Breast epithelium (tissue), 4 donors: Measurements from ENCODE around the gene SCN1A. TPM values are rescaled to one million over a fixed set of nuclear protein-coding genes. Genes with fewer than 3 reads are reported as not detected.

Experiments
- DNase-seq, 2 donors: peaks; one replicate each; pipeline ENCODE4 v3.0.0-alpha.2; 2019; ENCODE audit warnings: low spot score in 2 of 2
- H3K27ac ChIP-seq, 2 donors: fragments of 200-600 bp; sonication (generic) in 1 of 2; one replicate each; pipeline ENCODE4 v1.5.1; 2016 to 2019; ENCODE audit warnings: mild to moderate bottlenecking in 1 of 2
- H3K27me3 ChIP-seq, 2 donors: fragments of 200-600 bp; sonication (generic) in 1 of 2; one replicate each; pipeline versions ENCODE4 v1.5.1 to v1.6.0; 2017 to 2019; ENCODE audit warnings: control low read depth in 1 of 2, mild to moderate bottlenecking in 1 of 2
- H3K36me3 ChIP-seq: fragments of 200-600 bp; one replicate; pipeline ENCODE4 v1.5.1; 2019
- H3K4me1 ChIP-seq, 2 donors: fragments of 200-600 bp; sonication (generic); one replicate each; pipeline ENCODE4 v1.5.1; 2016 to 2019; ENCODE audit warnings: control low read depth in 1 of 2
- H3K4me3 ChIP-seq, 3 donors: fragments of 200-600 bp; sonication (generic); 1 replicate in 2 of 3; 2 replicates in 1 of 3; pipeline ENCODE4 v1.5.1; 2016 to 2019; ENCODE audit warnings: mild to moderate bottlenecking in 3 of 3, moderate library complexity in 2 of 3
- H3K9me3 ChIP-seq, 2 donors: fragments of 200-600 bp; sonication (generic) in 1 of 2; one replicate each; pipeline ENCODE4 v1.5.1; 2016 to 2019; ENCODE audit warnings: control low read depth in 1 of 2
- POLR2A ChIP-seq: fragments of 450-650 bp; IDR thresholded peaks from one replicate; pipeline ENCODE4 v1.6.1; 2016; ENCODE audit warnings: antibody characterized with exemption, mild to moderate bottlenecking, moderate library complexity
- POLR2AphosphoS5 ChIP-seq, 3 donors: sonication (generic); formaldehyde crosslinking; IDR thresholded peaks; one replicate each; pipeline ENCODE4 v1.6.1; 2017; ENCODE audit warnings: antibody characterized with exemption in 3 of 3
- intact Hi-C: fragments of 100-400 bp; cut with DNase I; formaldehyde crosslinking; loops from one replicate; pipeline ENCODE4 v1.15.1; 2023; ENCODE audit warnings: low total_unique reads
- total RNA-seq, 3 donors: library from RNA; depleted of rRNA; stranded (reverse); fragments of >200 nt; gene quantifications; one replicate each; pipeline ENCODE4 v1.1.0, GENCODE V29; 2016
- TF ChIP-seq, protein P1 (sequence below), 3 donors: fragments of 450-650 bp; IDR thresholded peaks; one replicate each; pipeline ENCODE4 v1.5.1; 2016 to 2017; ENCODE audit warnings: antibody characterized with exemption in 3 of 3, mild to moderate bottlenecking in 3 of 3, moderate library complexity in 3 of 3

Gene SCN1A
- total RNA-seq, 3 donors from 2014 or later, result not detected

DNA sequence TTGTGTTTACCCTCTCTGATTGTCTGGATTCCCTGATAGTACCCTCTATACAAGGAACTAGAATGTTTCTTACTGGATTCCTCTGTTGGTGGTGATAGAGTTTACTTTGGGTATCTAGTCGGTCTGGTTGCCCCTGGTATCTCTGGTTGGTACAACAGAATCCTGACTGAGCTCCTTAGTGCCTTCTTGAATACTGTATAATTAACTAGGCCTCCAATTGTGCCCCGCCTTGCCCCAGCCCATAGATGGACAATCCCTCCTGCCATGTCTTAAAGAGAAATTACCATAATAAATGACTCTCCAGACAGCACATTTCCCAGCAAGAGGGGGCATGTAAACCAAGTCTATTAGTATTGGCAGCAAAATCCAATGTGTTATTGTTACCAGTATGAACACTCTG is 2.3 kb downstream of the SCN1A start:
- intact Hi-C loops, result no loop called here
- no peaks in the 10 kb centered on the region for H3K27me3 ChIP-seq
- H3K4me3 ChIP-seq, result no peak overlapping the region
- H3K36me3 ChIP-seq, result no peaks in the 10 kb centered on the region
- no peak for TF ChIP-seq POLR2AphosphoS5 (IDR thresholded peaks at IDR 0.05)
- TF ChIP-seq, protein P1, sequence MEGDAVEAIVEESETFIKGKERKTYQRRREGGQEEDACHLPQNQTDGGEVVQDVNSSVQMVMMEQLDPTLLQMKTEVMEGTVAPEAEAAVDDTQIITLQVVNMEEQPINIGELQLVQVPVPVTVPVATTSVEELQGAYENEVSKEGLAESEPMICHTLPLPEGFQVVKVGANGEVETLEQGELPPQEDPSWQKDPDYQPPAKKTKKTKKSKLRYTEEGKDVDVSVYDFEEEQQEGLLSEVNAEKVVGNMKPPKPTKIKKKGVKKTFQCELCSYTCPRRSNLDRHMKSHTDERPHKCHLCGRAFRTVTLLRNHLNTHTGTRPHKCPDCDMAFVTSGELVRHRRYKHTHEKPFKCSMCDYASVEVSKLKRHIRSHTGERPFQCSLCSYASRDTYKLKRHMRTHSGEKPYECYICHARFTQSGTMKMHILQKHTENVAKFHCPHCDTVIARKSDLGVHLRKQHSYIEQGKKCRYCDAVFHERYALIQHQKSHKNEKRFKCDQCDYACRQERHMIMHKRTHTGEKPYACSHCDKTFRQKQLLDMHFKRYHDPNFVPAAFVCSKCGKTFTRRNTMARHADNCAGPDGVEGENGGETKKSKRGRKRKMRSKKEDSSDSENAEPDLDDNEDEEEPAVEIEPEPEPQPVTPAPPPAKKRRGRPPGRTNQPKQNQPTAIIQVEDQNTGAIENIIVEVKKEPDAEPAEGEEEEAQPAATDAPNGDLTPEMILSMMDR (IDR thresholded peaks at IDR 0.05), result no peak
- no peak for TF ChIP-seq POLR2A
- no peaks in the 10 kb centered on the region for H3K9me3 ChIP-seq
- H3K27ac ChIP-seq, result no peak overlapping the region
- H3K4me1 ChIP-seq, result no peaks in the 10 kb centered on the region
- no peak for DNase-seq

DNA sequence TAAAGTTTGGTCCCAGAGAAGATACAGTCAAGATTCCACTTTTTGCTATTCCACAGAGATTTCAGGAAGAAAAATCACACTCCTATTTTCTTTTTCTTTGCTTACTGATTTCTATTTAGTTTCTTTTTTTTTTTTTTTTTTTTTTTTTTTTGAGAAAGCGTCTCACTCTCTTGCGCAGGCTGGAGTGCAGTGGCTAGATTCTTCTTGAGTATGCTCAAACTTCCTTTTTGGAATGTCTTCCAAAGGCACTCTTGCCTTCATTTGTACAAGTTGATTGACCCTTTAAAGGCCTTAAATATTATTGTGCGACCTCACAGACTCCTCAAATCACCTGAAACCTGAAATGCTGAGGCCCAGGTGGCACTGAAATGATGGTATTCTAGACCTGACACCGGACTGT is 9.6 kb downstream of the SCN1A start:
- Histone ChIP-seq H3K4me1 (no peaks in the 10 kb centered on the region), H3K36me3 (peaks cover 6% of the 10 kb centered on the region), H3K4me3 (no peak overlapping the region), H3K27me3 (no peaks in the 10 kb centered on the region), H3K9me3 (no peaks in the 10 kb centered on the region), H3K27ac (no peak overlapping the region)
- intact Hi-C loops, result no loop called here
- DNase-seq, result no peak
- no peak for TF ChIP-seq POLR2A
- no peak for TF ChIP-seq POLR2AphosphoS5 (IDR thresholded peaks at IDR 0.05)
- TF ChIP-seq, protein P1 (IDR thresholded peaks at IDR 0.05), result no peak

DNA sequence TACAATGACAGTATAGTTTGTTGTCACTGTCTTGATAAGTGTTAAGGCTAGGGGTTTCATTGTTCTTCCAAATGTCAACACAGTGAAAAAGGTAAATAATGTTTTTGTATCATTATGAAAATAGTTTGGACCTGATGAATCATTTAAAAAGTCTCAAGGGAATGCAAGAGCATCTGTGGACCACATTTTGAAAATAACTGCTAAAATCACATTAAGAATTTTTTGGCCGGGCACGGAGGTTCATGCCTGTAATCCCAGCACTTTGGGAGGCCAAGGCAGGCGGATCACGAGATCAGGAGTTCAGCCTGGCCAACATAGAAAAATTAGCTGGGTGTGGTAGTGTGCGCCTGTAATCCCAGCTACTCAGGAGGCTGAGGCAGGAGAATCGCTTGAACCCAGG is 10.3 kb downstream of the SCN1A start:
- H3K36me3 ChIP-seq, result peaks cover 6% of the 10 kb centered on the region
- no peaks in the 10 kb centered on the region for H3K4me1 ChIP-seq
- no peak for DNase-seq
- no peak overlapping the region for H3K27ac ChIP-seq
- no peaks in the 10 kb centered on the region for H3K27me3 ChIP-seq
- intact Hi-C loops, result no loop called here
- no peak overlapping the region for H3K4me3 ChIP-seq
- TF ChIP-seq POLR2AphosphoS5 (IDR thresholded peaks at IDR 0.05), result no peak
- no peak for TF ChIP-seq POLR2A
- TF ChIP-seq, protein P1 (IDR thresholded peaks at IDR 0.05), result no peak
- H3K9me3 ChIP-seq, result no peaks in the 10 kb centered on the region

DNA sequence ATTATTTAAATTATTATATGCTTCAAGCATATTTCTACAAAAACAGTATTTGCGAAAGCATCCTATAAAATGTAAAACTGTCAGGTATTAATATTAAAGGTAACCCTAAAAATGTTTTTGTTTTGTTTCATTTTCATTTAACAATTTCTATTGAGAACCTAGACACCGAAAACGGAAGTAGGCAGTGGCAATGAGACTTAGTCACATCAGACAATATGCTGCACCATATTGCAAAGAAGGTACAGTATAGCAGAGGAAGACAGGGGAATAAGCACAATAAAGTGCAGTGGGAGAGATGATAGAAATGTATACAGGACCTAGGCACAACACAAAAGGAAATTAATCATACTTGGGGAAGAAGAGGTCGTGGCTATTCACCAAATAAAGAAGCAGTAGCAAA is 12.2 kb downstream of the SCN1A start:
- no peak overlapping the region for H3K4me3 ChIP-seq
- no peaks in the 10 kb centered on the region for H3K4me1 ChIP-seq
- peaks cover 6% of the 10 kb centered on the region for H3K36me3 ChIP-seq
- DNase-seq, result no peak
- peaks cover 0 to 8% of the 10 kb centered on the region in 2 donors for H3K9me3 ChIP-seq
- no peak overlapping the region for H3K27ac ChIP-seq
- intact Hi-C loops, result no loop called here
- no peaks in the 10 kb centered on the region for H3K27me3 ChIP-seq
- TF ChIP-seq, protein P1 (IDR thresholded peaks at IDR 0.05), result no peak
- TF ChIP-seq POLR2A (no peak), POLR2AphosphoS5 (IDR thresholded peaks at IDR 0.05) (no peak)

DNA sequence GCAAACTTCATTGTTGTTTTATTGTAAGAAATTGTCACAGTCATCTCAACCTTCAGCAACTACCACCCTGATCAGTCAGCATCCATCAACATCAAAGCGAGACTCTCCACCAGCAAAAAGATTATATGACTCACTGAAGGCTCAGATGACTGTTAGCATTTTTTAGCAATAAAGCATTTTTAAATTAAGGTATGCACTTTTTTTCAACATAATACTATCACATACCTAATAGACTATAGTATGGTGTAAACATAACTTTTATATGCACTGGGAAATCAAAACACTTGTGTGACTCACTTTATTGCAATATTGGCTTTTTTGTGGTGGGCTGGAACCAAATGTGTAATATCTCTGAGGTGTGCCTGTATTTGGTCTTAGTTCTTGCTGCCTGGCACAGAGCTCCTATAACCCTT is 15.6 kb downstream of the SCN1A start:
- Histone ChIP-seq H3K4me1 (no peaks in the 10 kb centered on the region), H3K4me3 (no peak overlapping the region), H3K36me3 (no peaks in the 10 kb centered on the region), H3K27me3 (no peaks in the 10 kb centered on the region), H3K9me3 (peaks cover 0 to 10% of the 10 kb centered on the region in 2 donors), H3K27ac (no peak overlapping the region)
- intact Hi-C loops, result no loop called here
- DNase-seq, result no peak
- TF ChIP-seq POLR2AphosphoS5 (IDR thresholded peaks at IDR 0.05) (no peak), POLR2A (no peak)
- TF ChIP-seq, protein P1 (IDR thresholded peaks at IDR 0.05), result no peak
